ENCODE data around the gene ZC3H7B. TPM values are rescaled to one million over a fixed set of nuclear protein-coding genes. Genes with fewer than 3 reads are reported as not detected.

ZC3H7B gene
- total RNA-seq, 1 experiment from 2014 or later: 34.8 TPM

- Histone ChIP-seq H3K36me3 (ENCODE audit: low read depth, low read length) (no peaks in the 10 kb centered on the region), H3K4me3 (ENCODE audit: low read length) (peak overlapping the region; percentile 42; the same call in 1 of the 2 replicates), H3K4me2 (ENCODE audit: low read length) (peak overlapping the region; percentile 64), H3K27me3 (ENCODE audit: low read length) (no peaks in the 10 kb centered on the region), H3K79me2 (ENCODE audit: low read length) (no peaks in the 10 kb centered on the region), H3K4me1 (ENCODE audit: insufficient read depth, low read length) (peaks cover 11% of the 10 kb centered on the region), H3K9me3 (ENCODE audit: low read length) (no peaks in the 10 kb centered on the region), H4K20me1 (ENCODE audit: low read length) (no peaks in the 10 kb centered on the region), H3F3A (ENCODE audit: low read length, unreplicated experiment) (no peaks in the 10 kb centered on the region), H2AFZ (ENCODE audit: low read length) (peak overlapping the region; percentile 77), H3K9ac (ENCODE audit: low read length) (no peak overlapping the region), H3K27ac (ENCODE audit: low read length) (no peak overlapping the region), H3K9me2 (replicated peaks; ENCODE audit: low read length) (no peaks in the 10 kb centered on the region)
- ChIA-PET POLR2A (ENCODE audit: unreplicated experiment) (no interaction called here), CTCF (no interaction called here)
- DNase-seq: no peak
- ATAC-seq: no peak
- BruUV-seq (replicated peaks): no TSS peak
- intact Hi-C loops (cut with micrococcal nuclease): no loop called here
- TF ChIP-seq EZH2 (IDR thresholded peaks at IDR 0.05; ENCODE audit: low read length, unreplicated experiment) (no peak), EZH2phosphoT487 (IDR thresholded peaks at IDR 0.05; ENCODE audit: borderline replicate concordance, low read length) (no peak)
Observed at GRCh38 chr22:41366323-41367029, 65.2 kb downstream of the ZC3H7B start.

- Histone ChIP-seq H4K20me1 (ENCODE audit: low read length) (no peaks in the 10 kb centered on the region), H3K4me1 (ENCODE audit: insufficient read depth, low read length) (peaks cover 11% of the 10 kb centered on the region), H3K79me2 (ENCODE audit: low read length) (no peaks in the 10 kb centered on the region), H3K4me3 (ENCODE audit: low read length) (peak overlapping the region; percentile 42; the same call in 1 of the 2 replicates), H3F3A (ENCODE audit: low read length, unreplicated experiment) (no peaks in the 10 kb centered on the region), H3K36me3 (ENCODE audit: low read depth, low read length) (no peaks in the 10 kb centered on the region), H3K4me2 (ENCODE audit: low read length) (peak overlapping the region; percentile 64), H2AFZ (ENCODE audit: low read length) (peak overlapping the region; percentile 77), H3K9me2 (replicated peaks; ENCODE audit: low read length) (no peaks in the 10 kb centered on the region), H3K27ac (ENCODE audit: low read length) (no peak overlapping the region), H3K27me3 (ENCODE audit: low read length) (no peaks in the 10 kb centered on the region), H3K9ac (ENCODE audit: low read length) (no peak overlapping the region), H3K9me3 (ENCODE audit: low read length) (no peaks in the 10 kb centered on the region)
- no TSS peak for BruUV-seq (replicated peaks)
- ATAC-seq: peak; percentile 76
- ChIA-PET POLR2A (ENCODE audit: unreplicated experiment) (no interaction called here), CTCF (no interaction called here)
- TF ChIP-seq EZH2 (IDR thresholded peaks at IDR 0.05; ENCODE audit: low read length, unreplicated experiment) (no peak), CTCF (conservative IDR thresholded peaks at IDR 0.05; ENCODE audit: low read depth, low read length) (peak; percentile 37), EZH2phosphoT487 (IDR thresholded peaks at IDR 0.05; ENCODE audit: borderline replicate concordance, low read length) (no peak)
- intact Hi-C loops (cut with micrococcal nuclease): no loop called here
- DNase-seq: peak; percentile 71
Observed at GRCh38 chr22:41367039-41367679, 65.8 kb downstream of the ZC3H7B start.

GRCh38 chr22:41367680-41368542 lies 66.6 kb downstream of the ZC3H7B start:
- no TSS peak for BruUV-seq (replicated peaks)
- ATAC-seq (no peak; the same call in 1 of the 2 replicates), DNase-seq (no peak)
- intact Hi-C loops (cut with micrococcal nuclease): no loop called here
- Histone ChIP-seq H3K9me3 (ENCODE audit: low read length) (no peaks in the 10 kb centered on the region), H3K27ac (ENCODE audit: low read length) (no peak overlapping the region), H3K9me2 (replicated peaks; ENCODE audit: low read length) (no peaks in the 10 kb centered on the region), H3K9ac (ENCODE audit: low read length) (no peak overlapping the region), H3K4me2 (ENCODE audit: low read length) (peak overlapping the region; percentile 64), H4K20me1 (ENCODE audit: low read length) (no peaks in the 10 kb centered on the region), H3F3A (ENCODE audit: low read length, unreplicated experiment) (no peaks in the 10 kb centered on the region), H2AFZ (ENCODE audit: low read length) (peak overlapping the region; percentile 77; the same call in 1 of the 2 replicates), H3K27me3 (ENCODE audit: low read length) (no peaks in the 10 kb centered on the region), H3K4me1 (ENCODE audit: insufficient read depth, low read length) (peaks cover 11% of the 10 kb centered on the region), H3K79me2 (ENCODE audit: low read length) (no peaks in the 10 kb centered on the region), H3K36me3 (ENCODE audit: low read depth, low read length) (no peaks in the 10 kb centered on the region), H3K4me3 (ENCODE audit: low read length) (no peak overlapping the region)
- CTCF ChIA-PET: no interaction called here
- POLR2A ChIA-PET (ENCODE audit: unreplicated experiment): no interaction called here
- TF ChIP-seq EZH2 (IDR thresholded peaks at IDR 0.05; ENCODE audit: low read length, unreplicated experiment) (no peak), CTCF (conservative IDR thresholded peaks at IDR 0.05; ENCODE audit: low read depth, low read length) (no peak), EZH2phosphoT487 (IDR thresholded peaks at IDR 0.05; ENCODE audit: borderline replicate concordance, low read length) (no peak)
